Measurements from ENCODE around the gene RBBP8NL. TPM values are rescaled to one million over a fixed set of nuclear protein-coding genes. Genes with fewer than 3 reads are reported as not detected.
A peak's percentile ranks its signal among the peaks of the same experiment; 100 is the strongest.

RBBP8NL gene
- total and polyA plus RNA-seq, 9 of the 15 experiments (the other 6 are each of a cell fraction or from before 2014, with no cell fraction given) = not detected

- no peak overlapping the region for H3K27ac ChIP-seq (ENCODE audit: extremely low read depth, low read depth, low read length)
- peaks cover 0 to 53% of the 10 kb centered on the region in 2 experiments; a peak in 2 of 5 replicates for H3K4me1 ChIP-seq (replicated peaks in 1 of 2; ENCODE audit: control insufficient read depth in 2 of 2, insufficient read depth in 2 of 2, low read length in 2 of 2)
- H3K27me3 ChIP-seq (ENCODE audit: control insufficient read depth in 2 of 2, insufficient read depth in 2 of 2, low read length in 2 of 2) = peaks cover 16 to 82% of the 10 kb centered on the region in 2 experiments; a peak in 4 of 5 replicates
- 5% methylated on average over 28 of the region's 31 CpGs for WGBS (ENCODE audit: insufficient coverage, low coverage, missing lambda C conversion rate)
- DNase-seq (ENCODE audit: extremely low read depth in 1 of 4, low spot score in 3 of 4) (no peak), FAIRE-seq (no peak), ATAC-seq (no peak)
- intact Hi-C loops (cut with micrococcal nuclease) (no loop called here), in situ Hi-C loops (cut with MboI) (no loop called here)
- ChIA-PET POLR2A (no interaction called here), CTCF (ENCODE audit: low intra/inter-chr PET ratio) (no interaction called here)
- no peaks in the 10 kb centered on the region for H3K9me3 ChIP-seq (replicated peaks; ENCODE audit: control insufficient read depth, insufficient read depth, low read depth, low read length)
- no peaks in the 10 kb centered on the region for H3K36me3 ChIP-seq (ENCODE audit: control insufficient read depth, insufficient read depth, low read length)
- 0 out of 2 replicates have a peak, but pooled peaks cover 7% of the 10 kb centered on the region for H4K20me1 ChIP-seq (replicated peaks; ENCODE audit: control insufficient read depth, insufficient read depth, low read length)
- peak overlapping the region in 1 of 2 experiments; percentile 48; a peak in 1 of 4 replicates for H3K9ac ChIP-seq (ENCODE audit: insufficient read depth in 1 of 2, low read depth in 2 of 2, low read length in 2 of 2)
- H3K4me2 ChIP-seq (ENCODE audit: insufficient read depth, low read length) = no peak overlapping the region
- TF ChIP-seq ZNF263 (CRISPR knock-in tag; IDR thresholded peaks at IDR 0.05; ENCODE audit: borderline replicate concordance) = peak; percentile 64
- peak in 1 of 2 experiments; percentile 29; a peak in 1 of 4 replicates for TF ChIP-seq KDM1A (IDR thresholded peaks at IDR 0.05)
- TF ChIP-seq KAT2B (IDR thresholded peaks at IDR 0.05; ENCODE audit: low read depth, low read length) = no peak
- TF ChIP-seq SAFB (IDR thresholded peaks at IDR 0.05; ENCODE audit: borderline replicate concordance, low read depth, low read length) = peak; percentile 34; the same call in 1 of the 2 replicates
- no TSS peak for BruUV-seq (replicated peaks)
- no peaks in the 10 kb centered on the region for H3K79me2 ChIP-seq (ENCODE audit: control insufficient read depth, insufficient read depth, low read length)
- no peaks in the 10 kb centered on the region for H3K9me1 ChIP-seq (ENCODE audit: control insufficient read depth, insufficient read depth, low read length)
- no peak overlapping the region for H3K4me3 ChIP-seq
- H2AFZ ChIP-seq (ENCODE audit: low read depth, low read length) = no peak overlapping the region
Measured at GRCh38 chr20:62428396-62429295, 1.3 kb upstream of the RBBP8NL start.

Data from K562 (cell line).